ENCODE measurements around the gene LRRC23. TPM values are rescaled to one million over a fixed set of nuclear protein-coding genes. Genes with fewer than 3 reads are reported as not detected.

LRRC23 gene
- total and polyA plus RNA-seq, 2 of the 13 experiments (the other 11 are each of a cell fraction or from before 2014, with no cell fraction given) = 6.0 to 7.8 TPM

GRCh38 chr12:6866920-6867412 is 37.7 kb upstream of the LRRC23 start (continued):
- TF ChIP-seq BHLHE40 (IDR thresholded peaks at IDR 0.05; ENCODE audit: low read length) (no peak), ZKSCAN1 (IDR thresholded peaks at IDR 0.05; ENCODE audit: low read length) (no peak), CEBPB (IDR thresholded peaks at IDR 0.05; ENCODE audit: borderline replicate concordance, low read depth, low read length) (no peak), ZBTB34 (CRISPR knock-in tag; IDR thresholded peaks at IDR 0.05) (no peak), STAG1 (CRISPR knock-in tag; IDR thresholded peaks at IDR 0.05) (no peak), ZNF724P (CRISPR knock-in tag; IDR thresholded peaks at IDR 0.05; ENCODE audit: borderline replicate concordance) (no peak; the same call in 1 of the 2 replicates), EEA1 (CRISPR knock-in tag; IDR thresholded peaks at IDR 0.05; ENCODE audit: borderline replicate concordance) (no peak), CTCF (CRISPR knock-in tag; IDR thresholded peaks at IDR 0.05) (no peak), AHR (CRISPR knock-in tag; IDR thresholded peaks at IDR 0.05) (0 out of 2 replicates have a peak, but pooled peaks have one; percentile 4), ZBTB8A (CRISPR knock-in tag; IDR thresholded peaks at IDR 0.05; ENCODE audit: borderline replicate concordance, low read depth) (peak; percentile 2; the same call in 1 of the 2 replicates), DNMT3B (CRISPR knock-in tag; conservative IDR thresholded peaks at IDR 0.05) (no peak), ZFP1 (CRISPR knock-in tag; IDR thresholded peaks at IDR 0.05) (no peak), IRF2 (CRISPR knock-in tag; IDR thresholded peaks at IDR 0.05) (no peak), SPEN (CRISPR knock-in tag; IDR thresholded peaks at IDR 0.05; ENCODE audit: low read depth) (no peak), SMAD3 (CRISPR knock-in tag; IDR thresholded peaks at IDR 0.05) (0 out of 2 replicates have a peak, but pooled peaks have one; percentile 6), HOXA5 (CRISPR knock-in tag; IDR thresholded peaks at IDR 0.05) (no peak), U2AF1 (optimal IDR thresholded peaks at IDR 0.05; ENCODE audit: low read depth, low read length) (no peak), ZFP36L1 (CRISPR knock-in tag; IDR thresholded peaks at IDR 0.05) (no peak), SOX6 (IDR thresholded peaks at IDR 0.05) (no peak), SOX6 (CRISPR knock-in tag; IDR thresholded peaks at IDR 0.05) (no peak), DRAP1 (CRISPR knock-in tag; IDR thresholded peaks at IDR 0.05) (no peak), ZNF558 (CRISPR knock-in tag; IDR thresholded peaks at IDR 0.05; ENCODE audit: borderline replicate concordance) (no peak), ZNF282 (IDR thresholded peaks at IDR 0.05; ENCODE audit: partially characterized antibody) (no peak), RFXAP (CRISPR knock-in tag; IDR thresholded peaks at IDR 0.05; ENCODE audit: borderline replicate concordance) (no peak)
- TF ChIP-seq, protein P1, sequence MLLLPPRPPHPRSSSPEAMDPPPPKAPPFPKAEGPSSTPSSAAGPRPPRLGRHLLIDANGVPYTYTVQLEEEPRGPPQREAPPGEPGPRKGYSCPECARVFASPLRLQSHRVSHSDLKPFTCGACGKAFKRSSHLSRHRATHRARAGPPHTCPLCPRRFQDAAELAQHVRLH (CRISPR knock-in tag; IDR thresholded peaks at IDR 0.05; ENCODE audit: borderline replicate concordance, low read depth) = no peak
- TF ChIP-seq, protein P2, sequence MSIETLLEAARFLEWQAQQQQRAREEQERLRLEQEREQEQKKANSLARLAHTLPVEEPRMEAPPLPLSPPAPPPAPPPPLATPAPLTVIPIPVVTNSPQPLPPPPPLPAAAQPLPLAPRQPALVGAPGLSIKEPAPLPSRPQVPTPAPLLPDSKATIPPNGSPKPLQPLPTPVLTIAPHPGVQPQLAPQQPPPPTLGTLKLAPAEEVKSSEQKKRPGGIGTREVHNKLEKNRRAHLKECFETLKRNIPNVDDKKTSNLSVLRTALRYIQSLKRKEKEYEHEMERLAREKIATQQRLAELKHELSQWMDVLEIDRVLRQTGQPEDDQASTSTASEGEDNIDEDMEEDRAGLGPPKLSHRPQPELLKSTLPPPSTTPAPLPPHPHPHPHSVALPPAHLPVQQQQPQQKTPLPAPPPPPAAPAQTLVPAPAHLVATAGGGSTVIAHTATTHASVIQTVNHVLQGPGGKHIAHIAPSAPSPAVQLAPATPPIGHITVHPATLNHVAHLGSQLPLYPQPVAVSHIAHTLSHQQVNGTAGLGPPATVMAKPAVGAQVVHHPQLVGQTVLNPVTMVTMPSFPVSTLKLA (IDR thresholded peaks at IDR 0.05) = no peak
